Mesothelial cell of epicardium (in vitro differentiated cells): ENCODE results near the gene ANAPC4. TPM values are rescaled to one million over a fixed set of nuclear protein-coding genes. Genes with fewer than 3 reads are reported as not detected.

Source experiments
- DNase-seq, 2 experiments: peaks; one replicate each; pipeline ENCODE4 v3.0.0; 2021; ENCODE audit warnings: low spot score in 2 of 2; ENCODE audit not compliant: unreplicated experiment in 2 of 2
- H3K27ac Mint-ChIP-seq: 2 replicates; pipeline ENCODE4 v1.8.0; 2021; ENCODE audit warnings: mixed read lengths
- H3K27me3 Mint-ChIP-seq: 2 replicates; pipeline ENCODE4 v1.8.0; 2021; ENCODE audit warnings: low read depth, mixed read lengths
- H3K36me3 Mint-ChIP-seq: 2 replicates; pipeline ENCODE4 v1.8.0; 2021; ENCODE audit warnings: mixed read lengths
- H3K4me1 Mint-ChIP-seq: 2 replicates; pipeline ENCODE4 v1.8.0; 2021; ENCODE audit warnings: mixed read lengths
- H3K4me3 Mint-ChIP-seq: 2 replicates; pipeline ENCODE4 v1.8.0; 2021; ENCODE audit warnings: mild to moderate bottlenecking, moderate library complexity, mixed read lengths
- H3K9me3 Mint-ChIP-seq: 2 replicates; pipeline ENCODE4 v1.8.0; 2021; ENCODE audit warnings: mixed read lengths
- CTCF ChIP-seq: fragments of 200-600 bp; sonication (generic); IDR thresholded peaks from one replicate; pipeline ENCODE4 v1.5.0; 2021; ENCODE audit warnings: antibody characterized with exemption; ENCODE audit not compliant: unreplicated experiment
- total RNA-seq: library from RNA; stranded (reverse); gene quantifications from 3 replicates; pipeline ENCODE4 v1.2.1, GENCODE V29; 2021

The ANAPC4 gene
- total RNA-seq, 1 donor from 2014 or later: 35.6 TPM

DNA sequence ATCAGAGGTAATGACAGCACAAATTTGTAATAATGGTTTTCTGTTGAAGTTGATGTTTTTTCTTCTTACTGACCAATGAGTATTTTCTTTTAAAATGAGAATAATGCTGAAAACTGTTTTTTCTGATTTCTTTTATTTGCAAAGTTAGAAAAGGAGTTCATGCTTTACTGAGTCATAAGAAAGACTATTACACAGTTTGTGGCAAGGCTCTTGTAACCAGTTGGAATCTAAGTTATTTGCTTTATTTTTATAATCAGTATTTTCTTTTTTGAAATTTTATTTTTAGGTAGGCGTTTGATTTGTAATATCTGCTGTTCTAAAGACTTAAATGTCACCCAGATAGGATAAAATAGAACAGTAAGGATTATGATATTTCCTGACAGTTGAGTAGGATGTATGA, 25.5 kb downstream of the ANAPC4 start:
- no peaks in the 10 kb centered on the region for H3K4me1 Mint-ChIP-seq
- H3K9me3 Mint-ChIP-seq: peaks cover under 1% of the 10 kb centered on the region
- H3K36me3 Mint-ChIP-seq: peaks cover 52% of the 10 kb centered on the region
- DNase-seq: no peak
- H3K27ac Mint-ChIP-seq: no peak overlapping the region
- no peaks in the 10 kb centered on the region for H3K27me3 Mint-ChIP-seq
- no peak overlapping the region for H3K4me3 Mint-ChIP-seq
- no peak for TF ChIP-seq CTCF

GRCh38 chr4:25403699-25404098, 26.6 kb downstream of the ANAPC4 start:
- no peak for DNase-seq
- Mint-ChIP-seq H3K4me1 (no peaks in the 10 kb centered on the region), H3K9me3 (no peaks in the 10 kb centered on the region), H3K36me3 (peaks cover 46% of the 10 kb centered on the region), H3K27me3 (no peaks in the 10 kb centered on the region), H3K4me3 (no peak overlapping the region), H3K27ac (no peak overlapping the region)
- no peak for TF ChIP-seq CTCF

GRCh38 chr4:25405453-25405852, 28.4 kb downstream of the ANAPC4 start:
- no peaks in the 10 kb centered on the region for H3K9me3 Mint-ChIP-seq
- H3K27me3 Mint-ChIP-seq: no peaks in the 10 kb centered on the region
- TF ChIP-seq CTCF: no peak
- no peak overlapping the region for H3K27ac Mint-ChIP-seq
- H3K4me3 Mint-ChIP-seq: no peak overlapping the region
- no peaks in the 10 kb centered on the region for H3K4me1 Mint-ChIP-seq
- H3K36me3 Mint-ChIP-seq: peaks cover 45% of the 10 kb centered on the region
- no peak for DNase-seq

DNA sequence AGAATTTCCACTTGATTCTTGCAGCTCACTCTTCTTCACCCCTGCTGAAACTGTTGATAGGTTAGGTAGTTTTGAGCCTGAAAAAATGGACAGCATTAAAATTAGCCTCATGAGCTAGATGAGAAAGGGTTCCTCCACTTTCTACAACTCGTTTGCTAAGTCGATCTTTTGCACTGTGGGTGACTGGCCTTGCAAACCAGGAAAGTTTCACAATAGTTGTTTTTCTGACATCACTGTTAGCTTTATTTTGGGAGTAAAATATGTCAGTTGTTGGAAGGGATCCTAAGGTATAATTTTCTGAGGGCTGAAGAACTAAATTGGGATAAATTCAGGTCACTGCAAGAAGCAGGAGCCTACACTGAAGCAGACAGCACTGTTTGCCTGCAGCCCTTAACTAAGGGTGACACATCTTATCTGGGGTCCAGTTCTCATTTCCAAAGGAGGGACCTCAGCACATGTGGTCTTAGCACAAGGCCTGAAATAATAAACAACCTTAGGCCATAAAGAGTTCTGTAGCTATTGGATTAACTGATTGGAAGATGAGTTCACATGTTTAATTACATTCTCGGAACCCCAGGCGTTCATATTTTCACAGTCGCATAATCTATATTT, 29.1 kb downstream of the ANAPC4 start:
- Mint-ChIP-seq H3K27ac (no peak overlapping the region), H3K27me3 (no peaks in the 10 kb centered on the region), H3K9me3 (no peaks in the 10 kb centered on the region), H3K4me1 (no peaks in the 10 kb centered on the region), H3K36me3 (peaks cover 49% of the 10 kb centered on the region), H3K4me3 (no peak overlapping the region)
- TF ChIP-seq CTCF: no peak
- DNase-seq: no peak

- Mint-ChIP-seq H3K27me3 (no peaks in the 10 kb centered on the region), H3K4me1 (no peaks in the 10 kb centered on the region), H3K36me3 (peaks cover 43% of the 10 kb centered on the region), H3K27ac (no peak overlapping the region), H3K4me3 (no peak overlapping the region), H3K9me3 (no peaks in the 10 kb centered on the region)
- DNase-seq: no peak
- no peak for TF ChIP-seq CTCF
Measured at GRCh38 chr4:25410820-25411529, 33.9 kb downstream of the ANAPC4 start.
